LNCAP (cell line): ENCODE results near the gene ZNF226.

Experiments
- CTCF ChIP-seq: fragments of 450-650 bp; IDR thresholded peaks from 2 replicates; pipeline ENCODE4 v1.5.1; 2017; ENCODE audit warnings: mild to moderate bottlenecking

The ZNF226 gene

GRCh38 chr19:44164673-44165512 lies at the start of gene ZNF226:
TSS of gene ZNF226 (plus strand) at chr19:44165100. CDS start at chr19:44170081, 4,981 bp downstream.
- no peak for TF ChIP-seq CTCF

DNA sequence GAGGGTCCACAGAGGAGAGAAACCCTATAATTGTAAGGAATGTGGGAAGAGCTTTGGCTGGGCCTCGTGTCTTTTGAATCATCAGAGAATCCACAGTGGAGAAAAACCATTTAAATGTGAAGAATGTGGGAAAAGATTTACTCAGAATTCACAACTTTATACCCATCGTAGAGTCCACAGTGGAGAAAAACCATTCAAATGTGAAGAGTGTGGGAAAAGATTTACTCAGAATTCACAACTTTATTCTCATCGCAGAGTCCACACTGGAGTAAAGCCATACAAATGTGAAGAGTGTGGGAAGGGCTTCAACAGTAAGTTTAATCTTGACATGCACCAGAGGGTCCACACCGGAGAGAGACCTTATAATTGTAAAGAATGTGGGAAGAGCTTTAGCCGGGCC lies 32.9 kb upstream of the ZNF226 start:
- TF ChIP-seq CTCF: no peak

DNA sequence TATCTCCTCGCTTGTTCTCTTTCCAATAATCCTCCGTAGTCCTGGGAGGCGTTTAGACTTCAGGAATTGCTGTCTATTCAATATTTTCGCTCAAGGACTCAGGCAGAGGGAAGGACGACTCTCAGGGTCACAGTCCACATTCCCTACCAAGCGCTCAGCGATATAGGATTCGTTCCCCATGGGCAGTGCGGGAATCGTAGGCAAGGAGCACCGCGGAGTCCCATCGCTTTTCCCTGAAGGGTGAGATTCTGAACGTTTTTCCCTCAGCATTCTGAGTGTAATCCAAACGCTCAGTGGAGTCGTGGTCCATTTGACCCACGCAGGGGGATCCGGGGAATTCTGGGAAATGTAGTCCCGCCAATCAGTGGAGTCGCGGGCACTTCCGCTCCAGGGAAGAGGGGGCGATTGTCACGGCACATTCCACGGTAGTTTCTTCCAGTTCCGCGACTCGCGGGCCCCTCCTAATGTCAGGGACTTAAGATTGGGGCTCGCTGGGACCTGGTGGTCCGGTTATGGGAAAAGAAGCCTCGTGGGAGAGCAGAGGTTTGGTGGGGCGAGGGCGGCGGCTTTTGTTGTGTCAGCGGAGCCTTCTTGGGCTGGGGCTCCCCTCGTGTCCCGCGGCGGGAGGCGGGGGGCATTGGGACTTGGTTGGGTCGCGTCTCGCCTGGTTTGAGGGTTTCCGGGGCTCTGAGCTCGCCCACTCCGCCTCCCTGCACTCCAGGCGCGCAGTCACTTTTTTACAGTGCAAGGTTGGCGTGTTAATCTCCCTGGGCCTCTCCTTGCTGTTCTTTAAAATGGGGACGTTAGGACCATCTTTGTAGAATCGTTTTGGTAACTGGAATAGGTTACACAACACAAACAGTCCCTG lies 23.5 kb upstream of the ZNF226 start, which contains the start of gene ZNF234:
Gene ZNF234 (plus strand): TSS at position 364 of the 868 bp plus-strand sequence. CDS start 3,079 bp downstream, outside the sequence.
- no peak for TF ChIP-seq CTCF

- no peak for TF ChIP-seq CTCF
Observed at GRCh38 chr19:44142059-44142433, 22.9 kb upstream of the ZNF226 start.

GRCh38 chr19:44149776-44150175 lies 15.1 kb upstream of the ZNF226 start:
- no peak for TF ChIP-seq CTCF

DNA sequence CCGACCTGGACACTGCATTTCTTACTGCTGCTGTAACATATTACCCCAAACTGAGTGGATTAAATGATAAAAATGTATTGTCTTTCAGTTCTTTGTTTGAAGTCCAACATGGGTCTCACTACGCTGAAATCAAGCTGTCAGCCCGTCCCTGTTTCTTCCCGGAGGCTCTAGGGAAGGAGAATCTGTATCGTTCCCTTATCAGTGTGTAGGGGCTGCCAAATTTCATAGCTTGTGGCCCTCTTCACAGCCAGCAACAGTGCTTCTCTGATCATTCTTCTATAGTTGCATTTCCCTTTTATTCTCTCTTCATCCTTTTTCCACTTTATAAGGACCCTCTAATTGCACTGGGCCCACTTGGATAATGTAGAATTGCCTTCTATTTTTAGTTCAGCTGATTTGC lies 13.4 kb upstream of the ZNF226 start:
- TF ChIP-seq CTCF: no peak

DNA sequence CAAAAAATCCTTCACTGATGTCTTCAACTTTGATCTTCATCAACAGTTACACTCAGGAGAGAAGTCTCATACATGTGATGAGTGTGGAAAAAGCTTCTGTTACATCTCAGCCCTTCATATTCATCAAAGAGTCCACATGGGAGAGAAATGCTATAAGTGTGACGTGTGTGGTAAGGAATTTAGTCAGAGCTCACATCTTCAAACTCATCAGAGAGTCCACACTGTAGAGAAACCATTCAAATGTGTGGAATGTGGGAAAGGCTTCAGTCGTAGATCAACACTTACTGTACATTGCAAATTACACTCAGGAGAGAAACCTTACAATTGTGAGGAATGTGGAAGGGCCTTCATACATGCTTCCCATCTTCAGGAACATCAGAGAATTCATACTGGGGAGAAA lies 8.4 kb upstream of the ZNF226 start:
- TF ChIP-seq CTCF: no peak
